ENCODE measurements around the gene WDR74. TPM values are rescaled to one million over a fixed set of nuclear protein-coding genes. Genes with fewer than 3 reads are reported as not detected.

The WDR74 gene
- total and polyA plus RNA-seq, 9 of the 15 experiments (the other 6 are each of a cell fraction or from before 2014, with no cell fraction given): 32.7 to 210 (median 114) TPM

DNA sequence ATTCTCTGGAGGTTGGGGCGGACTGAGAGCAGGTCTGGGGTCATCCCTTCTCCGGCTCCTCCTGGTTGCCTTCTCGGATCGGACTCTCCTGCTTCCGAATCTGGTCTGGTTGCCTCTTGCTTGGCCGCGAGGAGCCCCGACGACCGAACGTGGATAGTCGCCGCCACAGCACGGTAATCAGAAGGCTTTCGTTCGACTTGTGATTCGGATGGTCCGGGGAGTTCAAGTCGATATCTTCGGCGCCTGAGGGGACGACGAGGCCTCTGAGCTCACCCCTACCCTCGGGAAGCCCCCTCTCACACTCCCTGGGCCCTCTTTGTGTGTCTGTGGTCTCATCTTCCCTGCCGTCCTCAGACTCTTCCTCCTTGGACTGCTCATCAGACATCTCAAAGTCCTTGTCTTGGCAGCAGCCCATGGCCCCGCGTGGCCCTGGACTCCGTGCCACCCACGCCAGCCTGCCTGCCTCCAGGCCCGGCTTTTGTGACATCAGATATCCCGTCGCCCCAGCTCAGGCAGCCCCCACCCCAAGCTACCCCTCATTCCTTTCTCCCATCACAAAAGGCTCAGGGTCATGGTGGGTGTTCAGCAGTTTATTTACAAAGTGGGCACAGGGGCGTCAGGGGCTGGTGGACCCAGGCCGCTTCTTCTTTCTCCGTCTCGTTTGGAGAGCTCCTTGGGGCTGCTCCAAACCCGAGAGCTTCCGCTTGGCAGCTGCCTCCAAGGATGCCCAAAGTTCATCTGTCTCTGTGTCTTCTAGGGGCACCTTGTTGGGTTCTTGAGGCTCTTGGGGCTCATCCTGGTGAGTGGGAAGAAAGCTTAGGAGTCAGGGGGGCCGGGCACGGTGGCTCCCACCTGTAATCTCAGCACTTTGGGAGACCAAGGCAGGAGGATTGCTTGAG, 6.8 kb downstream of the WDR74 start, which contains the start of gene TEX54 (continued):
- TF ChIP-seq, protein P1, sequence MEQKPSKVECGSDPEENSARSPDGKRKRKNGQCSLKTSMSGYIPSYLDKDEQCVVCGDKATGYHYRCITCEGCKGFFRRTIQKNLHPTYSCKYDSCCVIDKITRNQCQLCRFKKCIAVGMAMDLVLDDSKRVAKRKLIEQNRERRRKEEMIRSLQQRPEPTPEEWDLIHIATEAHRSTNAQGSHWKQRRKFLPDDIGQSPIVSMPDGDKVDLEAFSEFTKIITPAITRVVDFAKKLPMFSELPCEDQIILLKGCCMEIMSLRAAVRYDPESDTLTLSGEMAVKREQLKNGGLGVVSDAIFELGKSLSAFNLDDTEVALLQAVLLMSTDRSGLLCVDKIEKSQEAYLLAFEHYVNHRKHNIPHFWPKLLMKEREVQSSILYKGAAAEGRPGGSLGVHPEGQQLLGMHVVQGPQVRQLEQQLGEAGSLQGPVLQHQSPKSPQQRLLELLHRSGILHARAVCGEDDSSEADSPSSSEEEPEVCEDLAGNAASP (IDR thresholded peaks at IDR 0.05): no peak
- TF ChIP-seq MCM5 (IDR thresholded peaks at IDR 0.05; ENCODE audit: low read depth) (no peak), POLR2B (IDR thresholded peaks at IDR 0.05; ENCODE audit: low read depth, partially characterized antibody) (peak; percentile 33), TBL1XR1 (IDR thresholded peaks at IDR 0.05; ENCODE audit: low read length in 2 of 2) (no peak), ZNF324 (CRISPR knock-in tag; IDR thresholded peaks at IDR 0.05) (no peak), ZNF77 (CRISPR knock-in tag; IDR thresholded peaks at IDR 0.05) (no peak), SRF (CRISPR knock-in tag; IDR thresholded peaks at IDR 0.05) (peak in 1 of 2 experiments; percentile 51; a peak in 1 of 4 replicates), HNRNPLL (IDR thresholded peaks at IDR 0.05; ENCODE audit: low read depth, low read length, poor library complexity, severe bottlenecking) (no peak)
- TF ChIP-seq, protein P2, sequence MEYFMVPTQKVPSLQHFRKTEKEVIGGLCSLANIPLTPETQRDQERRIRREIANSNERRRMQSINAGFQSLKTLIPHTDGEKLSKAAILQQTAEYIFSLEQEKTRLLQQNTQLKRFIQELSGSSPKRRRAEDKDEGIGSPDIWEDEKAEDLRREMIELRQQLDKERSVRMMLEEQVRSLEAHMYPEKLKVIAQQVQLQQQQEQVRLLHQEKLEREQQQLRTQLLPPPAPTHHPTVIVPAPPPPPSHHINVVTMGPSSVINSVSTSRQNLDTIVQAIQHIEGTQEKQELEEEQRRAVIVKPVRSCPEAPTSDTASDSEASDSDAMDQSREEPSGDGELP (CRISPR knock-in tag; IDR thresholded peaks at IDR 0.05; ENCODE audit: borderline replicate concordance): peak; percentile 33; the same call in 1 of the 2 replicates

All from K562 (cell line).